Natural killer cell treated with Interleukin-12 subunit alpha and Interleukin-12 subunit beta and Interleukin-15 and Interleukin-18, amount 100 ng/mL, for 72 hours (primary cell): ENCODE measurements around the gene TAAR2. TPM values are rescaled to one million over a fixed set of nuclear protein-coding genes. Genes with fewer than 3 reads are reported as not detected.

ENCODE experiments used
- ATAC-seq, 2 donors: fragments of 150-1000 bp; cut with Tn5 transposase in 1 of 2; sonication (Bioruptor Pico), chemical (Tn5 transposase) in 1 of 2; 2 replicates each; pipeline ENCODE4 v1.10.0; 2021
- DNase-seq: peaks from one replicate; pipeline ENCODE4 v3.0.0; 2022; ENCODE audit warnings: low spot score
- H3K27ac Mint-ChIP-seq, 2 donors: 1 replicate in 1 of 2; 2 replicates in 1 of 2; pipeline ENCODE4 v1.8.0; 2022; ENCODE audit warnings: mixed read lengths in 2 of 2, mild to moderate bottlenecking in 1 of 2, moderate library complexity in 1 of 2
- H3K27me3 Mint-ChIP-seq, 2 donors: 1 replicate in 1 of 2; 2 replicates in 1 of 2; pipeline ENCODE4 v1.8.0; 2022; ENCODE audit warnings: mixed read lengths in 2 of 2
- H3K36me3 Mint-ChIP-seq: one replicate; pipeline ENCODE4 v1.8.0; 2022; ENCODE audit warnings: mixed read lengths
- H3K4me1 Mint-ChIP-seq, 2 donors: 1 replicate in 1 of 2; 2 replicates in 1 of 2; pipeline ENCODE4 v1.8.0; 2022; ENCODE audit warnings: low read depth in 2 of 2, mixed read lengths in 2 of 2, mild to moderate bottlenecking in 1 of 2
- H3K4me3 Mint-ChIP-seq: one replicate; pipeline ENCODE4 v1.8.0; 2022; ENCODE audit warnings: mixed read lengths
- H3K9me3 Mint-ChIP-seq: 2 replicates; pipeline ENCODE4 v1.8.0; 2022; ENCODE audit warnings: mixed read lengths
- total RNA-seq, 2 donors: library from RNA; stranded (reverse); gene quantifications; one replicate each; pipeline ENCODE4 v1.2.3, GENCODE V29; 2022

TAAR2 gene
- total RNA-seq, 2 donors from 2014 or later: not detected

DNA sequence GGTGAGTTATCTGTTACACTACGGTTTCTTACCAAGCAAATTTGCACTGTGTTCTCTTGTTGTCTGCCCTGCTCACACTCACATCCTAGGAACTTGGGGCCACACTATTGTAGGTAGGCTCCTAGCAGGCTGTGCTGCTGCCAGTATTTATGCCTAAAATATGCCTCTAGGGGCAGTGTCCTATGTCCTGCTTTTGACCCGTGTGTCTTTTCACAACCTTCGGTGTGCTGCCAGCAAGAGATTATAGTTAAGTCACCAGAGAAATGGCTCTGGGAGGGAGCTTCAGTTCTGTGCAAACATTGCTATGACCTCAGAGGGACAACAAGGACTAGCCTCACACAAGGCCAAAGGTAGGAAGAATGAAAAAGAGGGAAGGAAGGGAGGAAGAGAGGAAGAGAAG, 25.6 kb downstream of the TAAR2 start:
- no peak overlapping the region for H3K4me3 Mint-ChIP-seq
- ATAC-seq: no peak

DNA sequence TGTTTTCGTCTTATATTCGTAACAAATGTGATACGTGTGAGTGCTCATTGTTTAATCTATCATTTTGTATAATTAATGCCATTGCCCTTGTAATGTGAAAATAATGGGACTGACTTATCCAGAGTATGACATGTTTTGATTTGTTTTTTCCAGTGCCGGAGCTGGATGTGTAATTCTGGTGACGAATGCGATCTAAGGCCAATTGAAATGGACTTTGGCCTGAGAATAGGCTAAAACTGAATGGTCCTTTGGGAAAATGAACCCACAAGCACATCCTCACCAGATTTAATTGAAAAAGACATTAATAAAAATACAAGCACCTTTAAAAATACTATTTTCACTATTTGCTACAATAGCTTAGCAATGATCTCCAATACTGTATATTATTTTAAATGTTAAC, 27.9 kb downstream of the TAAR2 start:
- H3K9me3 Mint-ChIP-seq: no peaks in the 10 kb centered on the region
- no peak overlapping the region for H3K27ac Mint-ChIP-seq
- DNase-seq: no peak
- H3K27me3 Mint-ChIP-seq: peaks cover 11 to 22% of the 10 kb centered on the region in 2 donors
- no peak for ATAC-seq
- H3K4me3 Mint-ChIP-seq: no peak overlapping the region
- no peaks in the 10 kb centered on the region for H3K36me3 Mint-ChIP-seq
- H3K4me1 Mint-ChIP-seq: peaks cover 6 to 10% of the 10 kb centered on the region in 2 donors

More for the DNA sequence above, 25.6 kb downstream of the TAAR2 start:
- Mint-ChIP-seq H3K4me1 (peaks cover 2 to 5% of the 10 kb centered on the region in 2 donors), H3K27ac (no peak overlapping the region), H3K27me3 (peaks cover 11 to 22% of the 10 kb centered on the region in 2 donors), H3K9me3 (no peaks in the 10 kb centered on the region), H3K36me3 (no peaks in the 10 kb centered on the region)
- no peak for DNase-seq

DNA sequence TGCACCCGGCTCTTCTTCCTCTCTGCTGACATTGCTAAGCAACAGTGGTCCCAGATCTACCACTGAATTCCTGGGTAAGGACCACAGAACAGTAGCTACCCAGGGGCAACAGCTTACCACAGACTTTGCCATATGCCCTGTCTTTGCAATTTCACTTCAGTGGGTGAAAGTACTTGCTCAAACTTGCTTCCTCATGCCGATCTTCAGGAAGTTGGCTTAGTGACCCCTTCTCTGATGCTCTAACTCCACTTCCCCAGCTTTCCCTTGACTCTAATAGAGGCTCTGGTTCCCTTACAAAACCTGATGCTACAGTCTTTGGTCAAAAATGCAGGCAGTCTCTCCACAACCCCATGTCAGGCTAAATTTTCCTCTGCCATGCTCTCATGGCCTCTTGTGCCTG, 31.2 kb downstream of the TAAR2 start:
- peaks cover 12 to 16% of the 10 kb centered on the region in 2 donors for H3K27me3 Mint-ChIP-seq
- peaks cover 7 to 9% of the 10 kb centered on the region in 2 donors for H3K4me1 Mint-ChIP-seq
- no peak for ATAC-seq
- H3K4me3 Mint-ChIP-seq: no peak overlapping the region
- no peak overlapping the region for H3K27ac Mint-ChIP-seq
- no peaks in the 10 kb centered on the region for H3K9me3 Mint-ChIP-seq
- no peak for DNase-seq
- no peaks in the 10 kb centered on the region for H3K36me3 Mint-ChIP-seq

DNA sequence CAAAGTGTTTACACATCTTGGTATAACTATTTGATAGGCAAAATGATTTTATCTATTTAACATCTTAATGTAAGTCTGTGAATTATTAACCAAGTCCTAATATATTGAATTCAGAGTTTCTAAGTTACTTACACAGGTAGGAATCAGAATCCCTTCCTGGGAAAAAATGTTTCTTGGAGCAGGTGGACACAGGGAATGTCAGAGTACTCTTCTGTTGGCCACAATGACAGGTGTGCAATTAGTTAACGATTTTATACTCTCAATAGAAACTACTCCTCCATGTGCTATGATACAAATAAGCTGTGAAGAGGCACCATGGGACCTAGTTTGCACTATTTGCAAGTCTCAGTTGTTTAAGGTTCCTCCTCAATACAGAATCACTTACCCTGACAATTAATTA, 33.7 kb downstream of the TAAR2 start:
- no peaks in the 10 kb centered on the region for H3K9me3 Mint-ChIP-seq
- peaks cover 7 to 18% of the 10 kb centered on the region in 2 donors for H3K27me3 Mint-ChIP-seq
- H3K27ac Mint-ChIP-seq: no peak overlapping the region
- ATAC-seq: no peak
- no peaks in the 10 kb centered on the region for H3K36me3 Mint-ChIP-seq
- H3K4me3 Mint-ChIP-seq: no peak overlapping the region
- no peak for DNase-seq
- peaks cover 7 to 9% of the 10 kb centered on the region in 2 donors for H3K4me1 Mint-ChIP-seq

DNA sequence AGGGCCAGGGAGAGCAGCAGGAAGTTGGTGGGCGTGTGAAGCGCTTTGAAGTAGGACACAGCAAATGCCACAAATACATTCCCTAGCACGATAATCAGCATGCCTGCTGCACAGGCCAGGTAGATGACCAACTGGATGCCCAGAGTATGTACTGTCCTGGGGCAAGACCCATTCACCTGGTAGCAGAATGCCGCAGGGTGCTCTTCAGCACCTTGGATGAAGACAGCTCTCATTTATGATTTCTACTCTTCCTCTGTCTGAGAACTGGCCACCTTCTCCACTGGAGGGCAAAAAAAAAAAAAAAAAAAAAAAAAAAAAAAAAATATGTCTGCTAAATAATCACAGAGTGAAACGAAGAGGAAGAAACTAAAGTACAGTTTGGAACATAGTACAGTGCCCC, 34.6 kb downstream of the TAAR2 start, which contains the start of gene TAAR5:
TSS of gene TAAR5 (minus strand) at position 288 of the 400 bp plus-strand sequence. CDS start at position 233, 55 bp downstream.
- H3K27me3 Mint-ChIP-seq: peaks cover 7 to 18% of the 10 kb centered on the region in 2 donors
- no peaks in the 10 kb centered on the region for H3K9me3 Mint-ChIP-seq
- peaks cover 7 to 9% of the 10 kb centered on the region in 2 donors for H3K4me1 Mint-ChIP-seq
- ATAC-seq: no peak
- DNase-seq: no peak
- no peaks in the 10 kb centered on the region for H3K36me3 Mint-ChIP-seq
- H3K4me3 Mint-ChIP-seq: no peak within 1 kb of the TSS
- H3K27ac Mint-ChIP-seq: no peak within 1 kb of the TSS

- Mint-ChIP-seq H3K27me3 (peaks cover 7 to 19% of the 10 kb centered on the region in 2 donors), H3K4me3 (no peak overlapping the region), H3K4me1 (peaks cover 4% of the 10 kb centered on the region in 2 donors), H3K27ac (no peak overlapping the region), H3K9me3 (no peaks in the 10 kb centered on the region), H3K36me3 (no peaks in the 10 kb centered on the region)
- no peak for DNase-seq
- no peak for ATAC-seq
Measured at GRCh38 chr6:132587424-132587823, 36.7 kb downstream of the TAAR2 start.

DNA sequence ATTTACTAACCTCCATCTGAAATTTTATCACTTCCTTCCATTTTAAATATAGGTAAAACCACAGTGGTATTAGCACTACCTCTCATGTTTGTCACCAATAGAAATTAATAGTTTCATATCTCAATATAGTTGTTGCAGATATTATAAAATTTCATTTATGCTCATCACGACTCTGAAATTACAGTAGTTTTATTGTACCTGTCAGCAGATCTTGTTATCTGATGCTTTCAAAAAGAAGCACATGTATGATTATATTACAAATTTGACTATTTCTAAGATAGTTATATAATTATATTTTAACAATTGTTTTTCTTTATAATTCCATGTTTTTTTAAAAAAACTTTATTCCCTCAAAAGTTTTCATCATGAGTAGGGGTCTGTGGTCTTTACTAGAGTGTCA, 39.4 kb downstream of the TAAR2 start:
- Mint-ChIP-seq H3K4me1 (peaks cover 4% of the 10 kb centered on the region in 2 donors), H3K4me3 (no peak overlapping the region), H3K36me3 (no peaks in the 10 kb centered on the region), H3K27me3 (peaks cover 16 to 25% of the 10 kb centered on the region in 2 donors), H3K27ac (no peak overlapping the region), H3K9me3 (no peaks in the 10 kb centered on the region)
- ATAC-seq: no peak
- no peak for DNase-seq

- Mint-ChIP-seq H3K36me3 (peaks cover 4% of the 10 kb centered on the region), H3K9me3 (no peaks in the 10 kb centered on the region), H3K4me3 (no peak overlapping the region), H3K4me1 (no peaks in the 10 kb centered on the region), H3K27ac (no peak overlapping the region), H3K27me3 (peaks cover 18 to 28% of the 10 kb centered on the region in 2 donors)
- ATAC-seq (no peak), DNase-seq (no peak)
Measured at GRCh38 chr6:132571774-132572173, 52.3 kb downstream of the TAAR2 start.

DNA sequence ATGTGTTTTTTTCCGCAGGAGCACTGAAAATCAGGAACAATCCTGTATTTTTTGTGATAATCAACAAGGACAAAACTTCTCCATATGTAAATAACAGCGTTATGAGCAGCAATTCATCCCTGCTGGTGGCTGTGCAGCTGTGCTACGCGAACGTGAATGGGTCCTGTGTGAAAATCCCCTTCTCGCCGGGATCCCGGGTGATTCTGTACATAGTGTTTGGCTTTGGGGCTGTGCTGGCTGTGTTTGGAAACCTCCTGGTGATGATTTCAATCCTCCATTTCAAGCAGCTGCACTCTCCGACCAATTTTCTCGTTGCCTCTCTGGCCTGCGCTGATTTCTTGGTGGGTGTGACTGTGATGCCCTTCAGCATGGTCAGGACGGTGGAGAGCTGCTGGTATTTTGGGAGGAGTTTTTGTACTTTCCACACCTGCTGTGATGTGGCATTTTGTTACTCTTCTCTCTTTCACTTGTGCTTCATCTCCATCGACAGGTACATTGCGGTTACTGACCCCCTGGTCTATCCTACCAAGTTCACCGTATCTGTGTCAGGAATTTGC, 53.8 kb downstream of the TAAR2 start, which contains the start of gene TAAR6:
TSS of gene TAAR6 (plus strand) at position 102 of the 557 bp plus-strand sequence. CDS start at position 102, 0 bp downstream.
- Mint-ChIP-seq H3K36me3 (peaks cover 4% of the 10 kb centered on the region), H3K27me3 (peaks cover 18 to 34% of the 10 kb centered on the region in 2 donors), H3K4me3 (no peak within 1 kb of the TSS), H3K27ac (no peak within 1 kb of the TSS), H3K9me3 (no peaks in the 10 kb centered on the region), H3K4me1 (no peaks in the 10 kb centered on the region)
- ATAC-seq (no peak), DNase-seq (no peak)

DNA sequence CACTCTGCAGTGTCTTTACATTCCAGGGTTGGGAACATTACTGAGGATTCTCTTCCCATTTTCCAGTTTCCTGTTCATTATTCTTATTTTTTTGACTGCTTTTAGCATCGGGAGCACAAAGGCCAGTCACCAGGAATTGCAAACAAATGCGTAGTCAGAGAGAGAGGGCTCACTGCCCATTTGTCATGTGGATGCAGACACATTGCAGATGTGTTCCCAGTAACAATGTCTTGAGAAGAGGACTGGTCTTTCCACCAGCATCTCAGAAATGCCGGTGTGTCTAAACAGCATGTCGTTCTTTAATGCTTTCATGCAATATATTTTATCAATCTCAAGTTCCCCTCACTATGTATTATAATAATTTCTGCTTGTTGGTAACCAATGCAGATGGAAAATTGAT, 54.9 kb downstream of the TAAR2 start:
- H3K9me3 Mint-ChIP-seq: no peaks in the 10 kb centered on the region
- peaks cover 4% of the 10 kb centered on the region for H3K36me3 Mint-ChIP-seq
- H3K27ac Mint-ChIP-seq: no peak overlapping the region
- ATAC-seq: no peak
- no peak for DNase-seq
- no peaks in the 10 kb centered on the region for H3K4me1 Mint-ChIP-seq
- H3K4me3 Mint-ChIP-seq: no peak overlapping the region
- H3K27me3 Mint-ChIP-seq: peaks cover 20 to 41% of the 10 kb centered on the region in 2 donors

GRCh38 chr6:132568611-132569010, 55.5 kb downstream of the TAAR2 start:
- Mint-ChIP-seq H3K36me3 (peaks cover 4% of the 10 kb centered on the region), H3K4me1 (no peaks in the 10 kb centered on the region), H3K27ac (no peak overlapping the region), H3K4me3 (no peak overlapping the region), H3K9me3 (no peaks in the 10 kb centered on the region), H3K27me3 (peaks cover 20 to 36% of the 10 kb centered on the region in 2 donors)
- no peak for DNase-seq
- ATAC-seq: no peak

- Mint-ChIP-seq H3K27me3 (peaks cover 20 to 36% of the 10 kb centered on the region in 2 donors), H3K9me3 (no peaks in the 10 kb centered on the region), H3K4me3 (no peak overlapping the region), H3K4me1 (no peaks in the 10 kb centered on the region), H3K27ac (no peak overlapping the region), H3K36me3 (no peaks in the 10 kb centered on the region)
- no peak for DNase-seq
- ATAC-seq: no peak
Measured at GRCh38 chr6:132567566-132567965, 56.5 kb downstream of the TAAR2 start.
